CD4-positive, alpha-beta T cell treated with Interleukin-6 for 4 hours (primary cell): ENCODE data around the gene MCCC1.
"Not testable (repeated sequence)": the region's sequence is repeated elsewhere in the genome, so short reads cannot be mapped to it uniquely, and the experiment has no call there.

ENCODE experiments used
- DNase-seq: peaks from one replicate; pipeline ENCODE4 v3.0.0-alpha.2; 2020; ENCODE audit warnings: mixed read lengths

Gene MCCC1

GRCh38 chr3:183101040-183101439 is 1.7 kb upstream of the MCCC1 start:
- DNase-seq, result not testable (repeated sequence)

GRCh38 chr3:183100376-183100775 is 1.1 kb upstream of the MCCC1 start:
- DNase-seq, result no peak

GRCh38 chr3:183099838-183100204 is 525 bp upstream of the MCCC1 start:
- DNase-seq, result no peak

GRCh38 chr3:183098536-183099025 is 715 bp downstream of the MCCC1 start:
- DNase-seq, result no peak

- no peak for DNase-seq
Measured at GRCh38 chr3:183094711-183095110, 4.6 kb downstream of the MCCC1 start.

GRCh38 chr3:183092256-183092655 is 7.0 kb downstream of the MCCC1 start:
- no peak for DNase-seq

GRCh38 chr3:183087184-183087583 is 12.1 kb downstream of the MCCC1 start:
- DNase-seq, result no peak

GRCh38 chr3:183085634-183086390 is 13.5 kb downstream of the MCCC1 start:
- DNase-seq, result peak; percentile 20

- DNase-seq, result no peak
Measured at GRCh38 chr3:183082355-183082915, 16.9 kb downstream of the MCCC1 start.

- DNase-seq, result no peak
Measured at GRCh38 chr3:183081459-183082183, 17.7 kb downstream of the MCCC1 start.

GRCh38 chr3:183080628-183081027 is 18.7 kb downstream of the MCCC1 start:
- no peak for DNase-seq

- no peak for DNase-seq
Measured at GRCh38 chr3:183074881-183075280, 24.4 kb downstream of the MCCC1 start.

- no peak for DNase-seq
Measured at GRCh38 chr3:183074261-183074660, 25.0 kb downstream of the MCCC1 start.

GRCh38 chr3:183073839-183074238 is 25.5 kb downstream of the MCCC1 start:
- DNase-seq, result no peak

GRCh38 chr3:183070892-183071291 is 28.4 kb downstream of the MCCC1 start:
- no peak for DNase-seq

GRCh38 chr3:183069086-183069485 is 30.2 kb downstream of the MCCC1 start:
- no peak for DNase-seq

GRCh38 chr3:183066891-183067290 is 32.4 kb downstream of the MCCC1 start:
- not testable (repeated sequence) for DNase-seq

- DNase-seq, result no peak
Measured at GRCh38 chr3:183064475-183064874, 34.8 kb downstream of the MCCC1 start.

GRCh38 chr3:183061391-183062172 is 37.7 kb downstream of the MCCC1 start:
- DNase-seq, result no peak

- DNase-seq, result no peak
Measured at GRCh38 chr3:183058351-183058750, 40.9 kb downstream of the MCCC1 start.

- DNase-seq, result no peak
Measured at GRCh38 chr3:183050706-183051105, 48.6 kb downstream of the MCCC1 start.

- no peak for DNase-seq
Measured at GRCh38 chr3:183046883-183047282, 52.4 kb downstream of the MCCC1 start.
